Measurements from ENCODE around the gene LRRC1.

Gene LRRC1

DNA sequence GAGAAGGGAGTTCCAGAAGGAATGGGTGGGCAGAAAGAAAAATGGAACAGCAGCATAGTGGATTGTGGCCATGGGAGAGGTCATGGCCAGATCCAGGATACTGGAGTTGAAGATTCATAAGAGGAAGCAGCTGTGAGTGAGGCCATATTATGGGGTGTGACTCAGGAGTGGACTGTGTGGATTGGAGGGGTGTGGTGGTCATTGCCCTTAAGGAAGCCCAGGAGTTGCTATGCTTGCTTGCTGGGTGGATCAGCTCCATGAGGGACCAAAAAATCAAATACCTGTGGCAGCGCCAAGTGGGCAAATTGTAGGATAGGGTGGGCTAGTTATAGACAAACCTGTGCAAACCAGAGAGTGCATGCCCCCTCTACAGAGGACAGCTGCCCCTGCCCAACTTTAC, 18.3 kb downstream of the LRRC1 start:
- DNase-seq (ENCODE audit: low read depth): no peak
- no peak overlapping the region for H3K4me3 ChIP-seq (replicated peaks; ENCODE audit: low read depth, low read length)
- TF ChIP-seq, protein P1, sequence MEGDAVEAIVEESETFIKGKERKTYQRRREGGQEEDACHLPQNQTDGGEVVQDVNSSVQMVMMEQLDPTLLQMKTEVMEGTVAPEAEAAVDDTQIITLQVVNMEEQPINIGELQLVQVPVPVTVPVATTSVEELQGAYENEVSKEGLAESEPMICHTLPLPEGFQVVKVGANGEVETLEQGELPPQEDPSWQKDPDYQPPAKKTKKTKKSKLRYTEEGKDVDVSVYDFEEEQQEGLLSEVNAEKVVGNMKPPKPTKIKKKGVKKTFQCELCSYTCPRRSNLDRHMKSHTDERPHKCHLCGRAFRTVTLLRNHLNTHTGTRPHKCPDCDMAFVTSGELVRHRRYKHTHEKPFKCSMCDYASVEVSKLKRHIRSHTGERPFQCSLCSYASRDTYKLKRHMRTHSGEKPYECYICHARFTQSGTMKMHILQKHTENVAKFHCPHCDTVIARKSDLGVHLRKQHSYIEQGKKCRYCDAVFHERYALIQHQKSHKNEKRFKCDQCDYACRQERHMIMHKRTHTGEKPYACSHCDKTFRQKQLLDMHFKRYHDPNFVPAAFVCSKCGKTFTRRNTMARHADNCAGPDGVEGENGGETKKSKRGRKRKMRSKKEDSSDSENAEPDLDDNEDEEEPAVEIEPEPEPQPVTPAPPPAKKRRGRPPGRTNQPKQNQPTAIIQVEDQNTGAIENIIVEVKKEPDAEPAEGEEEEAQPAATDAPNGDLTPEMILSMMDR (IDR thresholded peaks at IDR 0.05; ENCODE audit: low read length, missing control alignments): no peak

DNA sequence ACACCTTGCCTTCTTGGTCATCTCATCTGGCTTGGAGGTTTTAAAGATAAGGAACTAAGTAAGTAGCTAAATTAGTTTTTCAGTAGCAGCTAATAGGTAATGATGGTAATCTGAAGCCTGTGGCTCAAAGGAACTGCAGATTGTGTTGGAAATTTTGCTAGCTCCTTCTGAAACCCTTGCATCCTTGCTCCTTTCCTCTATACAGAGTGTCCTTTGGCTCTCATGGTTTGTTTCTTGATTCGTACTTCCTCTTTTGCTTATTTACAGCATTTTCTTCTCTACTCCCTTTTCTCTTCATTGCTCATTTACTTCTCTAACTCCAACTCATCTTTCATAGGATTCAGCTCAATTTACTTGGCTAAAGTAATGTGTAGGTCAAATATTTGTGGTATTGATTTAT, 19.0 kb downstream of the LRRC1 start:
- DNase-seq (ENCODE audit: low read depth): no peak
- no peak overlapping the region for H3K4me3 ChIP-seq (replicated peaks; ENCODE audit: low read depth, low read length)
- TF ChIP-seq, protein P1 (IDR thresholded peaks at IDR 0.05; ENCODE audit: low read length, missing control alignments): no peak

DNA sequence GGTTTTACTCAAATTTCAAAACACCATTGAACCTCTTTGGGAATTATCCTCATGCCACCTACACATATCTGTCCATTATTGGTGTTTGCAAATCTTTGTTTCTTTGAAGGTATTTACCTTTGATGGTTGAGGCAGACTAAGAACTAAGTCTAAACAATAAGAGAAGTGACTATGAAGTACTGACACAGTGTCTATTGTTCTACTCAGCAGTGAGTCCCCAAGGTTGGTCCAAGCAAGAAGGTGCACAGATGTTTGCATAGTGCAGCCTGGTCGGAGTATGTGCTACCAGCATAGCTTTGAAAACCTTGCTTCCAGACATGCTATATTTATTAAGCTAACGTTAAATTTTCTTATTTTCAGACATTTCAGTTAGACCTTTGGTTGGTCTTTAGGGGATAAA, 19.5 kb downstream of the LRRC1 start:
- no peak for DNase-seq (ENCODE audit: low read depth)
- H3K4me3 ChIP-seq (replicated peaks; ENCODE audit: low read depth, low read length): no peak overlapping the region
- TF ChIP-seq, protein P1 (IDR thresholded peaks at IDR 0.05; ENCODE audit: low read length, missing control alignments): no peak

DNA sequence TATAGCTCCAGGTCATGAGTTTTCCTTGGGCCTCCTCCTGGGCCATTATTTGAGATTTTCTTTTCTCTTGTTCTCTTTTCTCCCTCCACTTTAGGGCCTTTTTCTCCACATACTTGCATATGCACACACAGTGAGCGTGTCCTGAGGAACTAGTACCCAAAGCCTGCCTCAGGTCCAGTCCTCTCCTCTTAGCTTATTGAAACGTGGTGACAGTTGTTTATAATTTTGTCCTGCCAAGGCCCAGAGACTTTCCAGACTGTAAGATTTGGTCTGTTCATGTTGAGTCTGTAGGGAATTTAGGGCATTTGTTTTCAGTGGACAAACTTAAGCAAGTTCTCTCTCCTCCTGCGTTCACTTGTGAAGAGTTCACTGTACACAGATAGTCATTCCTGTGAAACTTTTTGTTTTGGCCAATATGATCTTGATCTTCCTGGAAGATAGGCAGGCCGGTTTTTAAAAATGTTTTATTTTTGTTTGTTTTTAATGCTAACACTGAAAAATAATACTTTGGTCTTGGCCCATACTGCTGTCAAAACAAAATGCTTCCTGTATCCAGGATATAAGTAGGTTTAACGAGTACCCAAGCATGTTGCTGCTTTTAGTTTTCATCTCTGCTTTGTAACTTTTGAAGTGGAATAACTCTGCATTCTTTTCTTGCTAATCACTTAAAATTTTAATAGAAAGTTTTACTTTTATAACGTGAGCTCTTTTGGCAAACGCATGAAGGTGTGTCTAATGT, 20.7 kb downstream of the LRRC1 start:
- no peak overlapping the region for H3K4me3 ChIP-seq (replicated peaks; ENCODE audit: low read depth, low read length)
- no peak for DNase-seq (ENCODE audit: low read depth)
- TF ChIP-seq, protein P1 (IDR thresholded peaks at IDR 0.05; ENCODE audit: low read length, missing control alignments): no peak

DNA sequence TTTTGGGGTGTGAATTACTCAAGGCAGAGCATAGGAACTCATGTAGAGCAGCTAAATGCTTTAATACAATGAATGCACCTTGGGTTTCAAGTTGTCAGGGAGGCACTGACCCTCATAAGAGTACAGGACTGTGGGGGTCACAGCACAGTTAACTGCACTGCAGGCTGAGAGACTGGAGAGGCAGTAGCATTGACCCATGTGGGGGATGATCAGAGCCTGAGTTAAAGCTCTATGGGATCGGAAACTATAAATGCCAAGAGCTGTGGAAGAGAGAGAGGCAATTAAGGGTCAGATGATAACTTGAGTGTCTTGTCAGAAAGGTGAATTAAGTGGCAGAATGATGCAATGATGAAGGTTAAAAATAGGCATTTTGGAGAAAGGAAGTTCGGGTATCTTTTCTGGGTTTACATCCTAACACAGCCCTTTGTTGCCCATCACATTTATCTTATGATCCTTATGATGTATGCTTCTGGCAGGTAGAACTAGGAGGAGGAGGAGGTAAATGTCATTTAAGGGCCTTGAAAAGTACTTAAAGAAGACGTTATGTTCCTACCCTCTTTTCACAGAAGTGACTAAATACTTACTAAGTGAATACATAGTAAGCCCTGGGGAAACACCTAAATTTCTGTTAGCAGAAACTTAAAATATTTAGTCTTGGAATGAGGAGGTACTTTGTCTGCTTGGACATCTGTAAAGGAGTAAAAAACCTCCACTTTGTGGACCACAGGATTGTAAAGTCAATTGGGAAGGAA, 24.2 kb downstream of the LRRC1 start:
- no peak for DNase-seq (ENCODE audit: low read depth)
- H3K4me3 ChIP-seq (replicated peaks; ENCODE audit: low read depth, low read length): no peak overlapping the region
- TF ChIP-seq, protein P1 (IDR thresholded peaks at IDR 0.05; ENCODE audit: low read length, missing control alignments): no peak

DNA sequence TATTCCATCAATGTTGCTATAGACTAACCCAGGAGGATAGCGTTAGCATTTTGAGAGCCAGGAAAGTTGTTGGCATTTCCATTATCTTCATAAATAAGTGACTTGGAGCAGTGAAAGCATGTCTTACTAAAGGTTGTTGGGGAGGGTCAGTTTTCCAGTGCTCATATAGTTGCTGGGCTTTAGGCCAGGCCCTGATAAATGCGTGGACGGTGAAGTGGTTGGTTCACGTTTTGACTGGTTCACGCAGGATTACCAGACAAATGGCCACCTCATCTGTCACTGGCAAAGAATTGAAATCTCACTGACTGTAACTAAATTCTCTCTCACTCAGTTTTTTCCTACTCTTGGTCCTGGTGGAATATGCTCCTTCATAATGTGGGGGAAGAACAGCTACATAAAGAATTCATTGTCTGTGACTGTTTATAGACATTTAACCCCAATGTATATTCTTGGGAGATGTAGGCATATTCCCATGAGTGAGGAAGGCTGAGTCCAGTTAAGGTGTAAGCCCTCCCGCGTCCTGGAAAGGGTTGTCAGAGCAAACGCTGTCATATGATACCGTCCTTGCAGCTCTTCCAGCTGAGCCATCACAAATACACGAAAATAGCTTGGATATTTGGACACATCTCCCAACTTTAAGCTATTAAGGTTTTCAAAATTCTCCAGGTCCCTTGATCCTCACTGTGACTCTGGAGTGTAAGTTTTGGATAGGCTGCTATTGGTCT, 27.8 kb downstream of the LRRC1 start:
- H3K4me3 ChIP-seq (replicated peaks; ENCODE audit: low read depth, low read length): no peak overlapping the region
- no peak for DNase-seq (ENCODE audit: low read depth)
- TF ChIP-seq, protein P1 (IDR thresholded peaks at IDR 0.05; ENCODE audit: low read length, missing control alignments): no peak
